ENCODE measurements around the gene SLC25A14. TPM values are rescaled to one million over a fixed set of nuclear protein-coding genes. Genes with fewer than 3 reads are reported as not detected.

The SLC25A14 gene
- total and polyA plus RNA-seq, 2 experiments from 2014 or later, result 8.3 to 14.9 TPM

- no peaks in the 10 kb centered on the region for H4K20me1 ChIP-seq (replicated peaks; ENCODE audit: insufficient read depth)
- H3K4me1 ChIP-seq (ENCODE audit: insufficient read depth), result peaks cover 8% of the 10 kb centered on the region; the same call in 1 of the 2 replicates
- ATAC-seq, result no peak
- H3K4me3 Mint-ChIP-seq, result no peak overlapping the region
- peaks cover 2% of the 10 kb centered on the region for H3K27me3 Mint-ChIP-seq (ENCODE audit: insufficient read depth, low read depth, poor library complexity)
- DNase-seq (ENCODE audit: low spot score), result no peak
- no peaks in the 10 kb centered on the region for H3K79me2 ChIP-seq (replicated peaks; ENCODE audit: insufficient read depth)
- no peaks in the 10 kb centered on the region for H3K36me3 ChIP-seq (ENCODE audit: insufficient read depth)
- no peak overlapping the region for H3K27ac ChIP-seq (ENCODE audit: low read depth)
- peaks cover 16% of the 10 kb centered on the region for H3K4me1 Mint-ChIP-seq
- H3F3A ChIP-seq (replicated peaks; ENCODE audit: low read depth), result no peaks in the 10 kb centered on the region
- no peak overlapping the region for H3K4me3 ChIP-seq
- no peak overlapping the region for H2AFZ ChIP-seq
- no peak overlapping the region for H3K4me2 ChIP-seq
- H3K36me3 Mint-ChIP-seq (ENCODE audit: low read depth), result peaks cover 26% of the 10 kb centered on the region
- H3K27ac Mint-ChIP-seq, result no peak overlapping the region
- no peaks in the 10 kb centered on the region for H3K9me2 ChIP-seq (ENCODE audit: insufficient read depth)
- no peaks in the 10 kb centered on the region for H3K9me3 Mint-ChIP-seq
- no peaks in the 10 kb centered on the region for H3K27me3 ChIP-seq (ENCODE audit: insufficient read depth)
- TF ChIP-seq ETS1 (IDR thresholded peaks at IDR 0.05), result no peak
- no peak for TF ChIP-seq JUNB (IDR thresholded peaks at IDR 0.05; ENCODE audit: unreplicated experiment)
- TF ChIP-seq REST (IDR thresholded peaks at IDR 0.05; ENCODE audit: unreplicated experiment), result no peak
- no peak for TF ChIP-seq ZNF462 (CRISPR knock-in tag; IDR thresholded peaks at IDR 0.05)
- no peak for TF ChIP-seq ZNF331 (CRISPR knock-in tag; IDR thresholded peaks at IDR 0.05; ENCODE audit: low read depth)
- no peak for TF ChIP-seq EZH2 (IDR thresholded peaks at IDR 0.05; ENCODE audit: low read depth, unreplicated experiment)
- no peak for TF ChIP-seq ZNF114 (CRISPR knock-in tag; IDR thresholded peaks at IDR 0.05)
- TF ChIP-seq POLR2AphosphoS5 (IDR thresholded peaks at IDR 0.05; ENCODE audit: low read depth), result no peak
- TF ChIP-seq NANOG (IDR thresholded peaks at IDR 0.05; ENCODE audit: borderline replicate concordance), result no peak
- TF ChIP-seq CREB1 (CRISPR knock-in tag; IDR thresholded peaks at IDR 0.05; ENCODE audit: low read depth), result no peak
These were observed 75.5 kb downstream of the SLC25A14 start for GRCh38 chrX:130415201-130415600.

All from GM23338 (cell line).